Panc1 (cell line): ENCODE results near the gene SYNPR.

Source experiments
- POLR2AphosphoS5 ChIP-seq: IDR thresholded peaks from 2 replicates; pipeline ENCODE4 v1.6.1; 2012; ENCODE audit warnings: mild to moderate bottlenecking, low read depth, low read length, moderate library complexity
- REST ChIP-seq, 2 experiments: IDR thresholded peaks; 2 replicates each; pipeline ENCODE4 v1.6.1; 2011 to 2012; ENCODE audit warnings: low read depth in 2 of 2, control low read depth in 1 of 2, low read length in 1 of 2, mild to moderate bottlenecking in 1 of 2, moderate library complexity in 1 of 2; ENCODE audit not compliant: insufficient read depth in 1 of 2
- SIN3A ChIP-seq: IDR thresholded peaks from 2 replicates; pipeline ENCODE4 v1.6.1; 2012; ENCODE audit warnings: low read depth, mild to moderate bottlenecking, low read length, moderate library complexity, borderline replicate concordance; ENCODE audit not compliant: insufficient read depth
- TF ChIP-seq, protein P1 (sequence below): fragments of 450-650 bp; IDR thresholded peaks from 2 replicates; pipeline ENCODE4 v1.5.1; 2017; ENCODE audit warnings: mild to moderate bottlenecking

- TF ChIP-seq, protein P1, sequence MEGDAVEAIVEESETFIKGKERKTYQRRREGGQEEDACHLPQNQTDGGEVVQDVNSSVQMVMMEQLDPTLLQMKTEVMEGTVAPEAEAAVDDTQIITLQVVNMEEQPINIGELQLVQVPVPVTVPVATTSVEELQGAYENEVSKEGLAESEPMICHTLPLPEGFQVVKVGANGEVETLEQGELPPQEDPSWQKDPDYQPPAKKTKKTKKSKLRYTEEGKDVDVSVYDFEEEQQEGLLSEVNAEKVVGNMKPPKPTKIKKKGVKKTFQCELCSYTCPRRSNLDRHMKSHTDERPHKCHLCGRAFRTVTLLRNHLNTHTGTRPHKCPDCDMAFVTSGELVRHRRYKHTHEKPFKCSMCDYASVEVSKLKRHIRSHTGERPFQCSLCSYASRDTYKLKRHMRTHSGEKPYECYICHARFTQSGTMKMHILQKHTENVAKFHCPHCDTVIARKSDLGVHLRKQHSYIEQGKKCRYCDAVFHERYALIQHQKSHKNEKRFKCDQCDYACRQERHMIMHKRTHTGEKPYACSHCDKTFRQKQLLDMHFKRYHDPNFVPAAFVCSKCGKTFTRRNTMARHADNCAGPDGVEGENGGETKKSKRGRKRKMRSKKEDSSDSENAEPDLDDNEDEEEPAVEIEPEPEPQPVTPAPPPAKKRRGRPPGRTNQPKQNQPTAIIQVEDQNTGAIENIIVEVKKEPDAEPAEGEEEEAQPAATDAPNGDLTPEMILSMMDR: no peak
- TF ChIP-seq POLR2AphosphoS5 (no peak), SIN3A (no peak), REST (IDR thresholded peaks at IDR 0.05; ENCODE audit: insufficient read depth in 1 of 2, low read depth in 2 of 2, low read length in 1 of 2) (no peak)
These were observed 46.5 kb upstream of the SYNPR start for GRCh38 chr3:63231643-63232042.
